Pancreas (tissue), 10 donors: ENCODE results near the gene DMAC1. TPM values are rescaled to one million over a fixed set of nuclear protein-coding genes. Genes with fewer than 3 reads are reported as not detected.

Experiments used
- ATAC-seq, 4 donors: fragments of 200-7000 bp; cut with Tn5 transposase; one replicate each; pipeline versions ENCODE4 v1.8.0 to v1.9.1; 2020; ENCODE audit warnings: mild to moderate bottlenecking in 4 of 4, moderate library complexity in 4 of 4
- DNase-seq, 6 donors: peaks; one replicate each; pipeline ENCODE4 v3.0.0-alpha.2; 2020
- FAIRE-seq: peaks from 2 replicates; lab custom pipeline; 2012; peaks lifted over from hg19 to GRCh38; lab: Jason Lieb, UNC
- H3K27ac ChIP-seq, 4 donors: fragments of 200-600 bp; sonication (generic); 1 replicate in 3 of 4; 2 replicates in 1 of 4; pipeline versions ENCODE4 v1.5.0 to v1.8.0; 2020
- H3K27me3 ChIP-seq, 4 donors: fragments of 200-600 bp; one replicate each; pipeline ENCODE4 v1.8.0; 2021
- H3K36me3 ChIP-seq, 3 donors: fragments of 200-600 bp; sonication (generic) in 1 of 3; one replicate each; pipeline versions ENCODE4 v1.5.0 to v1.8.0; 2020 to 2021
- H3K4me1 ChIP-seq, 3 donors: fragments of 200-600 bp; one replicate each; pipeline ENCODE4 v1.8.0; 2021
- H3K4me3 ChIP-seq, 4 donors: fragments of 200-600 bp; sonication (generic) in 2 of 4; one replicate each; pipeline versions ENCODE4 v1.5.0 to v1.8.0; 2020 to 2021
- H3K9me3 ChIP-seq, 4 donors: fragments of 200-600 bp; one replicate each; pipeline ENCODE4 v1.8.0; 2021
- CTCF ChIP-seq, 4 donors: fragments of 200-600 bp; sonication (generic) in 3 of 4; IDR thresholded peaks; one replicate each; pipeline versions ENCODE4 v1.5.0 to v1.8.0; 2021; ENCODE audit warnings: antibody characterized with exemption in 4 of 4
- WGBS, 2 donors: extraction: QIAGEN DNeasy Blood & Tissue Kit; methylation state at CpG; one replicate each; pipeline ENCODE4 v1.1.7; 2013; 5-methylcytosine and 5-hydroxymethylcytosine counted together
- intact Hi-C, 3 donors: fragments of 100-400 bp; cut with DNase I; formaldehyde crosslinking; loops; one replicate each; pipeline versions ENCODE4 v1.11.1 to v1.14.2; 2022
- polyA plus RNA-seq, 2 donors: library from polyadenylated mRNA; stranded (reverse); fragments of 200-250 nt; gene quantifications; one replicate each; pipeline ENCODE4 v1.2.3, GENCODE V29; 2013
- total RNA-seq, 6 donors: library from RNA; stranded (reverse); fragmentation: NEBNext Ultra II Directional in 4 of 6; extraction: Animal tissue kit (Norgen Biotek cat#: 25700) in 4 of 6; gene quantifications; one replicate each; pipeline versions ENCODE4 v1.2.1 to v1.2.4, GENCODE V29; 2021 to 2023
- donor health status: healthy with polysubstance abuse.
- donor health status: DM: no; HTN: no; CAD: no; lungs with moderate emphysema.
- donor health status: DM: no; HTN: no; CAD: no.
- donor health status: control.
- donor health status: control.
- donor health status: Bipolar disorder and iron deficiency.
- donor health status: DM: yes; HTN: yes; CAD: no.
- donor health status: DM: no; HTN: no; CAD: no.
- donor health status: DM: no; HTN: no; CAD: no.
- donor health status: DM: yes; HTN: yes; CAD: no.

Gene DMAC1
- total and polyA plus RNA-seq, 8 donors = 4.3 to 23.4 (median 13.7) TPM

- Histone ChIP-seq H3K4me1 (peaks cover 0 to 14% (median 5%) of the 10 kb centered on the region in 3 donors), H3K9me3 (no peaks in the 10 kb centered on the region), H3K36me3 (peaks cover 0 to 16% (median 0%) of the 10 kb centered on the region in 3 donors), H3K27me3 (no peaks in the 10 kb centered on the region), H3K4me3 (peak overlapping the region in 3 of 4 donors; percentile 75 to 84 (median 78)), H3K27ac (peak overlapping the region in 1 of 4 donors; percentile 62)
- DNase-seq = no peak
- peak; percentile 25 to 34 (median 28) for ATAC-seq
- intact Hi-C loops = no loop called here
- no peak for FAIRE-seq
- no peak for TF ChIP-seq CTCF (IDR thresholded peaks at IDR 0.05)
- WGBS, 2 donors = 26 to 27% methylated on average over 8 of the region's 8 CpGs
Measured at GRCh38 chr9:7799944-7800285, 337 bp upstream of the DMAC1 start.

GRCh38 chr9:7794196-7794595 lies 5.4 kb downstream of the DMAC1 start:
- no peak for DNase-seq
- Histone ChIP-seq H3K9me3 (no peaks in the 10 kb centered on the region), H3K27ac (no peak overlapping the region), H3K4me1 (peaks cover 0 to 14% (median 5%) of the 10 kb centered on the region in 3 donors), H3K27me3 (no peaks in the 10 kb centered on the region), H3K4me3 (no peak overlapping the region), H3K36me3 (peaks cover 0 to 16% (median 0%) of the 10 kb centered on the region in 3 donors)
- no peak for ATAC-seq
- intact Hi-C loops = no loop called here
- WGBS, 2 donors = 94 to 95% methylated on average over 3 of the region's 3 CpGs
- FAIRE-seq = no peak
- no peak for TF ChIP-seq CTCF (IDR thresholded peaks at IDR 0.05)

- DNase-seq (no peak), ATAC-seq (no peak), FAIRE-seq (no peak)
- H3K4me3 ChIP-seq = no peak overlapping the region
- H3K27me3 ChIP-seq = no peaks in the 10 kb centered on the region
- no peak for TF ChIP-seq CTCF (IDR thresholded peaks at IDR 0.05)
- H3K4me1 ChIP-seq = no peaks in the 10 kb centered on the region
- peaks cover 0 to 15% (median 0%) of the 10 kb centered on the region in 3 donors for H3K36me3 ChIP-seq
- no peaks in the 10 kb centered on the region for H3K9me3 ChIP-seq
- no peak overlapping the region for H3K27ac ChIP-seq
- intact Hi-C loops = no loop called here
- WGBS, 2 donors = 31 to 32% methylated on average over 4 of the region's 4 CpGs
Measured at GRCh38 chr9:7791394-7791793, 8.2 kb downstream of the DMAC1 start.

- Histone ChIP-seq H3K27me3 (no peaks in the 10 kb centered on the region), H3K4me1 (no peaks in the 10 kb centered on the region), H3K27ac (no peak overlapping the region), H3K36me3 (peaks cover 0 to 9% (median 0%) of the 10 kb centered on the region in 3 donors), H3K4me3 (no peak overlapping the region), H3K9me3 (no peaks in the 10 kb centered on the region)
- WGBS, 2 donors = 83 to 97% methylated on average over 6 of the region's 6 CpGs
- FAIRE-seq (no peak), ATAC-seq (no peak), DNase-seq (no peak)
- no peak for TF ChIP-seq CTCF (IDR thresholded peaks at IDR 0.05)
- intact Hi-C loops = no loop called here
Measured at GRCh38 chr9:7790819-7791182, 8.8 kb downstream of the DMAC1 start.

GRCh38 chr9:7790022-7790818 lies 9.4 kb downstream of the DMAC1 start:
- H3K27ac ChIP-seq = no peak overlapping the region
- DNase-seq (no peak), FAIRE-seq (no peak), ATAC-seq (no peak)
- intact Hi-C loops = no loop called here
- 56 to 62% methylated on average over 12 of the region's 12 CpGs for WGBS, 2 donors
- no peak overlapping the region for H3K4me3 ChIP-seq
- TF ChIP-seq CTCF (IDR thresholded peaks at IDR 0.05) = no peak
- H3K4me1 ChIP-seq = no peaks in the 10 kb centered on the region
- peaks cover 0 to 4% (median 0%) of the 10 kb centered on the region in 3 donors for H3K36me3 ChIP-seq
- no peaks in the 10 kb centered on the region for H3K9me3 ChIP-seq
- H3K27me3 ChIP-seq = no peaks in the 10 kb centered on the region
